Fibroblast of mammary gland (primary cell): ENCODE measurements around the gene AGMO.

Source experiments
- DNase-seq: peaks from one replicate; pipeline ENCODE4 v3.0.0-alpha.2; 2010; ENCODE audit warnings: low read depth
- H3K4me3 ChIP-seq: 2 replicates; pipeline ENCODE4 v1.5.1; 2011; ENCODE audit warnings: low read depth, mild to moderate bottlenecking, low read length, moderate library complexity; ENCODE audit not compliant: control insufficient read depth
- CTCF ChIP-seq: conservative IDR thresholded peaks from 2 replicates; pipeline ENCODE4 v1.5.1; 2011; ENCODE audit warnings: low read depth, low read length, inconsistent platforms; ENCODE audit not compliant: control insufficient read depth, insufficient read depth

AGMO gene

GRCh38 chr7:15561835-15562234, at the start of gene AGMO:
TSS of gene AGMO (minus strand) at chr7:15562015.
- peak; percentile 10 for TF ChIP-seq CTCF
- peak; percentile 68 for DNase-seq
- no peak within 1 kb of the TSS for H3K4me3 ChIP-seq

GRCh38 chr7:15610503-15610902, 48.7 kb upstream of the AGMO start:
- no peak for DNase-seq
- no peak overlapping the region for H3K4me3 ChIP-seq
- no peak for TF ChIP-seq CTCF

- no peak for DNase-seq
- no peak overlapping the region for H3K4me3 ChIP-seq
- no peak for TF ChIP-seq CTCF
Measured at GRCh38 chr7:15609287-15609686, 47.5 kb upstream of the AGMO start.

- no peak for TF ChIP-seq CTCF
- DNase-seq, result peak; percentile 13
Measured at GRCh38 chr7:15607529-15608210, 45.9 kb upstream of the AGMO start.

GRCh38 chr7:15606561-15606960, 44.7 kb upstream of the AGMO start:
- no peak for DNase-seq
- H3K4me3 ChIP-seq, result no peak overlapping the region
- no peak for TF ChIP-seq CTCF

More at GRCh38 chr7:15607529-15608210, 45.9 kb upstream of the AGMO start:
- H3K4me3 ChIP-seq, result no peak overlapping the region

- H3K4me3 ChIP-seq, result no peak overlapping the region
- TF ChIP-seq CTCF, result no peak
- DNase-seq, result no peak
Measured at GRCh38 chr7:15604166-15604565, 42.4 kb upstream of the AGMO start.

GRCh38 chr7:15603124-15603523, 41.3 kb upstream of the AGMO start:
- H3K4me3 ChIP-seq, result no peak overlapping the region
- no peak for TF ChIP-seq CTCF
- DNase-seq, result peak; percentile 47
